ENCODE data around the gene SCN8A. TPM values are rescaled to one million over a fixed set of nuclear protein-coding genes. Genes with fewer than 3 reads are reported as not detected.
A peak's percentile ranks its signal among the peaks of the same experiment; 100 is the strongest.

SCN8A gene
- total and polyA plus RNA-seq, 8 donors = 0.26 to 3.3 (median 1.3) TPM

DNA sequence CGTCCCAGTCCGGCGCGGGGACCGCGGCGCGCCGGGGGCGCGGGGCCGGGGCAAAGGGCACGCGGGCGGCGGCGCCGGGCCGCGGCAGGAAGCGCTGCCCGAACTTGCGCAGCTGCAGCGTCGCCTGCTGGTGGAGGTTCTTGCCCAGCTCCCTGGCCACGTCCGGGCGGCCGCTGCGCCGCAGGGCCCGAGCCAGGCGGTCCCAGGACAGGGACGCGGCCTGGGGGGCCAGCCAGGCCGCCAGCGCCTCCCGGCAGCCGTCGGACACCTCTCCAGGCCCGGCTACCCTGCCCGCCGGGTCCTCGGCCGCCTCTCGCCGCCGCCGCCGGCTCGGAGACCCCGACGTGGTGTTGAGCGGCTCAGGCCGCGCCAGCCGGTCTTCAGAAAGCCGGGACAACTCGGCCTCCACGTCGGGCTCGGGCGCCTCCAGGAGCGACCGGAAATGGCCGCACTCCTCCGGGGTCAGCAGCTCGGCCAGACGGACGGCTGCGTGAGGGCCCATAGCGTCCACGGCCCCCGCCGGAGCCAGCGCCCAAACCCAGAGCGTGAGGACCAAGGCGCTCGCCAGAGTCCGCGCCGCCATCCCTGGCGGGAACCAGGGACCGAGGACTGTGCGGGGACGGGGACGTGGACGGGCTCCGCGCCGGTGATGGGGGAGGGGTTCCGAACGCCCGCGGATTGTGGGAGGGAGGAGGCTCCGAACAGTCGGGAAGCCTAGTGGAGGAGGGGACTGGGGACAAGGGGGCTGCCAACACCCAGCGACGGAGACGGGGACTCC, 223.5 kb downstream of the SCN8A start:
- H3K4me1 ChIP-seq = peaks cover 3 to 18% of the 10 kb centered on the region in 2 donors
- intact Hi-C loops (cut with DNase I) = no loop called here
- H3K27me3 ChIP-seq = peaks cover 0 to 59% of the 10 kb centered on the region in 2 donors
- H3K27ac ChIP-seq = peak overlapping the region; percentile 67 to 85
- TF ChIP-seq CTCF (IDR thresholded peaks at IDR 0.05) = peak; percentile 53 to 65
- peak; percentile 68 to 94 (median 82) for DNase-seq
- H3K4me3 ChIP-seq = peak overlapping the region; percentile 40 to 50
- peak; percentile 95 for ATAC-seq
- no peaks in the 10 kb centered on the region for H3K36me3 ChIP-seq
- no peaks in the 10 kb centered on the region for H3K9me3 ChIP-seq

DNA sequence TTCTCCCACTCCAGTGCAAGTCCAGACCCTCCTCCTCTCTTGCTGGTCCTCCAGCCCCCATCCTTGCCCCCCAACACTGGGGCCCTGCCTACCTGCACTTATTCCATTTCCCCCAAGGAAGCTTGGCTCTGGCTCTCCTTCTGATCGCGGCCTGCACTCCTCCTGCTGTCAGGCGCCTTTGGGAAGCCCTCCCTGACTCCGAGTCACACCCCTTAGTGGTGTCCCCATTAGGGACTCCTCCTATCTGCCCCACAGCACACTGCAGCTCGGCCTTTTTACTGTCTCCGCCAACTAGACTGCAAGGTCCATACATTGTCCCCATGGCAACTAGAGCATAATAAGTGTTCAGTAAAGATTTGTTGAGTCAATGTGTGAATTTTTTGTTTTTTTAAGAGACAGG, 224.5 kb downstream of the SCN8A start:
- ATAC-seq (no peak), DNase-seq (no peak)
- no peak overlapping the region for H3K27ac ChIP-seq
- no peaks in the 10 kb centered on the region for H3K9me3 ChIP-seq
- no peak overlapping the region for H3K4me3 ChIP-seq
- peaks cover 3 to 28% of the 10 kb centered on the region in 2 donors for H3K4me1 ChIP-seq
- TF ChIP-seq CTCF (IDR thresholded peaks at IDR 0.05) = no peak
- intact Hi-C loops (cut with DNase I) = no loop called here
- H3K36me3 ChIP-seq = no peaks in the 10 kb centered on the region
- peaks cover 0 to 69% of the 10 kb centered on the region in 2 donors for H3K27me3 ChIP-seq

GRCh38 chr12:51817027-51817953, 226.3 kb downstream of the SCN8A start:
- no peak for TF ChIP-seq CTCF (IDR thresholded peaks at IDR 0.05)
- H3K36me3 ChIP-seq = no peaks in the 10 kb centered on the region
- H3K27ac ChIP-seq = no peak overlapping the region
- DNase-seq = no peak
- H3K27me3 ChIP-seq = peaks cover 3 to 87% of the 10 kb centered on the region in 2 donors
- peaks cover 3 to 34% of the 10 kb centered on the region in 2 donors for H3K4me1 ChIP-seq
- no peak overlapping the region for H3K4me3 ChIP-seq
- intact Hi-C loops (cut with DNase I) = no loop called here
- no peak for ATAC-seq
- no peaks in the 10 kb centered on the region for H3K9me3 ChIP-seq

- TF ChIP-seq CTCF (IDR thresholded peaks at IDR 0.05) = no peak
- DNase-seq (no peak), ATAC-seq (no peak)
- Histone ChIP-seq H3K4me1 (peaks cover 3 to 33% of the 10 kb centered on the region in 2 donors), H3K36me3 (no peaks in the 10 kb centered on the region), H3K27me3 (peaks cover 3 to 95% of the 10 kb centered on the region in 2 donors), H3K27ac (no peak overlapping the region), H3K9me3 (no peaks in the 10 kb centered on the region), H3K4me3 (no peak overlapping the region)
- intact Hi-C loops (cut with DNase I) = no loop called here
Observed at GRCh38 chr12:51818086-51818485, 227.1 kb downstream of the SCN8A start.
